ENCODE results near the gene WDPCP.

GRCh38 chr2:63591566-63592175, 3.4 kb upstream of the WDPCP start:
- TF ChIP-seq POLR2AphosphoS5 (IDR thresholded peaks at IDR 0.05; ENCODE audit: low read depth) (no peak), EZH2phosphoT487 (IDR thresholded peaks at IDR 0.05; ENCODE audit: unreplicated experiment) (no peak), EZH2 (IDR thresholded peaks at IDR 0.05; ENCODE audit: low read depth, unreplicated experiment) (no peak), CREB1 (CRISPR knock-in tag; IDR thresholded peaks at IDR 0.05; ENCODE audit: low read depth) (no peak), JUNB (IDR thresholded peaks at IDR 0.05; ENCODE audit: unreplicated experiment) (no peak), STAT1 (IDR thresholded peaks at IDR 0.05; ENCODE audit: unreplicated experiment) (no peak), NANOG (IDR thresholded peaks at IDR 0.05; ENCODE audit: borderline replicate concordance) (no peak), ZNF114 (CRISPR knock-in tag; IDR thresholded peaks at IDR 0.05) (no peak), ZNF462 (CRISPR knock-in tag; IDR thresholded peaks at IDR 0.05) (no peak), ZNF331 (CRISPR knock-in tag; IDR thresholded peaks at IDR 0.05; ENCODE audit: low read depth) (no peak)
- TF ChIP-seq, protein P1, sequence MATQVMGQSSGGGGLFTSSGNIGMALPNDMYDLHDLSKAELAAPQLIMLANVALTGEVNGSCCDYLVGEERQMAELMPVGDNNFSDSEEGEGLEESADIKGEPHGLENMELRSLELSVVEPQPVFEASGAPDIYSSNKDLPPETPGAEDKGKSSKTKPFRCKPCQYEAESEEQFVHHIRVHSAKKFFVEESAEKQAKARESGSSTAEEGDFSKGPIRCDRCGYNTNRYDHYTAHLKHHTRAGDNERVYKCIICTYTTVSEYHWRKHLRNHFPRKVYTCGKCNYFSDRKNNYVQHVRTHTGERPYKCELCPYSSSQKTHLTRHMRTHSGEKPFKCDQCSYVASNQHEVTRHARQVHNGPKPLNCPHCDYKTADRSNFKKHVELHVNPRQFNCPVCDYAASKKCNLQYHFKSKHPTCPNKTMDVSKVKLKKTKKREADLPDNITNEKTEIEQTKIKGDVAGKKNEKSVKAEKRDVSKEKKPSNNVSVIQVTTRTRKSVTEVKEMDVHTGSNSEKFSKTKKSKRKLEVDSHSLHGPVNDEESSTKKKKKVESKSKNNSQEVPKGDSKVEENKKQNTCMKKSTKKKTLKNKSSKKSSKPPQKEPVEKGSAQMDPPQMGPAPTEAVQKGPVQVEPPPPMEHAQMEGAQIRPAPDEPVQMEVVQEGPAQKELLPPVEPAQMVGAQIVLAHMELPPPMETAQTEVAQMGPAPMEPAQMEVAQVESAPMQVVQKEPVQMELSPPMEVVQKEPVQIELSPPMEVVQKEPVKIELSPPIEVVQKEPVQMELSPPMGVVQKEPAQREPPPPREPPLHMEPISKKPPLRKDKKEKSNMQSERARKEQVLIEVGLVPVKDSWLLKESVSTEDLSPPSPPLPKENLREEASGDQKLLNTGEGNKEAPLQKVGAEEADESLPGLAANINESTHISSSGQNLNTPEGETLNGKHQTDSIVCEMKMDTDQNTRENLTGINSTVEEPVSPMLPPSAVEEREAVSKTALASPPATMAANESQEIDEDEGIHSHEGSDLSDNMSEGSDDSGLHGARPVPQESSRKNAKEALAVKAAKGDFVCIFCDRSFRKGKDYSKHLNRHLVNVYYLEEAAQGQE (IDR thresholded peaks at IDR 0.05; ENCODE audit: unreplicated experiment): no peak
- TF ChIP-seq, protein P2, sequence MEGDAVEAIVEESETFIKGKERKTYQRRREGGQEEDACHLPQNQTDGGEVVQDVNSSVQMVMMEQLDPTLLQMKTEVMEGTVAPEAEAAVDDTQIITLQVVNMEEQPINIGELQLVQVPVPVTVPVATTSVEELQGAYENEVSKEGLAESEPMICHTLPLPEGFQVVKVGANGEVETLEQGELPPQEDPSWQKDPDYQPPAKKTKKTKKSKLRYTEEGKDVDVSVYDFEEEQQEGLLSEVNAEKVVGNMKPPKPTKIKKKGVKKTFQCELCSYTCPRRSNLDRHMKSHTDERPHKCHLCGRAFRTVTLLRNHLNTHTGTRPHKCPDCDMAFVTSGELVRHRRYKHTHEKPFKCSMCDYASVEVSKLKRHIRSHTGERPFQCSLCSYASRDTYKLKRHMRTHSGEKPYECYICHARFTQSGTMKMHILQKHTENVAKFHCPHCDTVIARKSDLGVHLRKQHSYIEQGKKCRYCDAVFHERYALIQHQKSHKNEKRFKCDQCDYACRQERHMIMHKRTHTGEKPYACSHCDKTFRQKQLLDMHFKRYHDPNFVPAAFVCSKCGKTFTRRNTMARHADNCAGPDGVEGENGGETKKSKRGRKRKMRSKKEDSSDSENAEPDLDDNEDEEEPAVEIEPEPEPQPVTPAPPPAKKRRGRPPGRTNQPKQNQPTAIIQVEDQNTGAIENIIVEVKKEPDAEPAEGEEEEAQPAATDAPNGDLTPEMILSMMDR (conservative IDR thresholded peaks at IDR 0.05; ENCODE audit: low read depth in 2 of 2): no peak
- TF ChIP-seq, protein P3, sequence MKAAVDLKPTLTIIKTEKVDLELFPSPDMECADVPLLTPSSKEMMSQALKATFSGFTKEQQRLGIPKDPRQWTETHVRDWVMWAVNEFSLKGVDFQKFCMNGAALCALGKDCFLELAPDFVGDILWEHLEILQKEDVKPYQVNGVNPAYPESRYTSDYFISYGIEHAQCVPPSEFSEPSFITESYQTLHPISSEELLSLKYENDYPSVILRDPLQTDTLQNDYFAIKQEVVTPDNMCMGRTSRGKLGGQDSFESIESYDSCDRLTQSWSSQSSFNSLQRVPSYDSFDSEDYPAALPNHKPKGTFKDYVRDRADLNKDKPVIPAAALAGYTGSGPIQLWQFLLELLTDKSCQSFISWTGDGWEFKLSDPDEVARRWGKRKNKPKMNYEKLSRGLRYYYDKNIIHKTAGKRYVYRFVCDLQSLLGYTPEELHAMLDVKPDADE (IDR thresholded peaks at IDR 0.05): no peak
